CD14-positive monocyte (primary cell): ENCODE results near the gene CNPY1. TPM values are rescaled to one million over a fixed set of nuclear protein-coding genes. Genes with fewer than 3 reads are reported as not detected.

Experiments used
- DNase-seq, 3 donors: peaks; one replicate each; pipeline ENCODE4 v3.0.0-alpha.2; 2011 to 2022
- H2AFZ ChIP-seq: 2 replicates; pipeline ENCODE4 v1.6.0; 2012; ENCODE audit warnings: mild to moderate bottlenecking, low read depth, low read length, inconsistent platforms; ENCODE audit not compliant: insufficient read depth, poor library complexity, severe bottlenecking
- H3K27ac ChIP-seq, 2 donors: 1 replicate in 1 of 2; 2 replicates in 1 of 2; pipeline ENCODE4 v1.5.1; 2012 to 2013; ENCODE audit warnings: low read length in 2 of 2, control low read depth in 1 of 2, inconsistent platforms in 1 of 2, low read depth in 1 of 2, mild to moderate bottlenecking in 1 of 2
- H3K27me3 ChIP-seq, 2 donors: one replicate each; pipeline versions ENCODE4 v1.6.0 to v1.6.1; 2011 to 2013; ENCODE audit warnings: low read length in 2 of 2; ENCODE audit not compliant: control insufficient read depth in 2 of 2, insufficient read depth in 2 of 2
- H3K36me3 ChIP-seq, 2 donors: replicated peaks in 1 of 2; 1 replicate in 1 of 2; 2 replicates in 1 of 2; pipeline versions ENCODE4 v1.5.1 to v1.6.1; 2012 to 2013; ENCODE audit warnings: low read length in 2 of 2, control low read depth in 1 of 2, inconsistent platforms in 1 of 2, mild to moderate bottlenecking in 1 of 2; ENCODE audit not compliant: insufficient read depth in 2 of 2, control insufficient read depth in 1 of 2
- H3K4me1 ChIP-seq, 2 donors: 1 replicate in 1 of 2; 2 replicates in 1 of 2; pipeline versions ENCODE4 v1.5.1 to v1.6.1; 2012 to 2013; ENCODE audit warnings: low read length in 2 of 2, control low read depth in 1 of 2, inconsistent platforms in 1 of 2, mild to moderate bottlenecking in 1 of 2, moderate library complexity in 1 of 2; ENCODE audit not compliant: insufficient read depth in 2 of 2, control insufficient read depth in 1 of 2
- H3K4me2 ChIP-seq: replicated peaks from 2 replicates; pipeline ENCODE3; 2012; ENCODE audit warnings: low read length, moderate library complexity, mild to moderate bottlenecking; ENCODE audit not compliant: poor library complexity, severe bottlenecking; ENCODE audit errors: extremely low read depth
- H3K4me3 ChIP-seq, 3 experiments: fragments of 200-600 bp in 1 of 3; sonication (generic) in 1 of 3; replicated peaks in 1 of 3; 1 replicate in 2 of 3; 2 replicates in 1 of 3; pipeline ENCODE4 v1.5.1; 2011 to 2013; ENCODE audit warnings: low read length in 3 of 3, mild to moderate bottlenecking in 3 of 3, control low read depth in 2 of 3, low read depth in 2 of 3, inconsistent platforms in 1 of 3, moderate library complexity in 1 of 3
- H3K79me2 ChIP-seq: 2 replicates; pipeline ENCODE4 v1.6.0; 2012; ENCODE audit warnings: mild to moderate bottlenecking, control low read depth, inconsistent platforms, low read length, moderate library complexity; ENCODE audit not compliant: insufficient read depth
- H3K9ac ChIP-seq: 2 replicates; pipeline ENCODE4 v1.6.0; 2017; ENCODE audit warnings: low read length, mild to moderate bottlenecking; ENCODE audit not compliant: insufficient read depth, poor library complexity, severe bottlenecking
- H3K9me3 ChIP-seq, 2 donors: replicated peaks in 1 of 2; 1 replicate in 1 of 2; 2 replicates in 1 of 2; pipeline versions ENCODE4 v1.5.1 to v1.6.1; 2012 to 2013; ENCODE audit warnings: low read length in 2 of 2, control low read depth in 1 of 2; ENCODE audit not compliant: control insufficient read depth in 1 of 2, insufficient read depth in 1 of 2
- H4K20me1 ChIP-seq: 2 replicates; pipeline ENCODE4 v1.6.0; 2012; ENCODE audit warnings: mild to moderate bottlenecking, low read length, control low read depth, moderate library complexity; ENCODE audit not compliant: insufficient read depth
- H3K27ac Mint-ChIP-seq, 7 donors: one replicate each; pipeline ENCODE4 v1.8.0; 2020; ENCODE audit warnings: mild to moderate bottlenecking in 7 of 7, mixed read lengths in 7 of 7, moderate library complexity in 6 of 7, inconsistent platforms in 2 of 7
- H3K27me3 Mint-ChIP-seq, 3 donors: one replicate each; pipeline ENCODE4 v1.8.0; 2021 to 2022; ENCODE audit warnings: low read depth in 3 of 3, mild to moderate bottlenecking in 3 of 3, mixed read lengths in 3 of 3, moderate library complexity in 3 of 3, inconsistent platforms in 1 of 3
- H3K36me3 Mint-ChIP-seq, 2 donors: one replicate each; pipeline ENCODE4 v1.8.0; 2020; ENCODE audit warnings: mixed read lengths in 2 of 2, inconsistent platforms in 1 of 2, mild to moderate bottlenecking in 1 of 2
- H3K4me1 Mint-ChIP-seq: one replicate; pipeline ENCODE4 v1.8.0; 2020; ENCODE audit warnings: mild to moderate bottlenecking, mixed read lengths
- H3K4me3 Mint-ChIP-seq, 2 donors: one replicate each; pipeline ENCODE4 v1.8.0; 2020; ENCODE audit warnings: mild to moderate bottlenecking in 2 of 2, mixed read lengths in 2 of 2, moderate library complexity in 1 of 2
- H3K9me3 Mint-ChIP-seq, 7 donors: one replicate each; pipeline ENCODE4 v1.8.0; 2020 to 2022; ENCODE audit warnings: mixed read lengths in 7 of 7, mild to moderate bottlenecking in 6 of 7, moderate library complexity in 6 of 7, inconsistent platforms in 2 of 7
- WGBS: methylation state at CpG from one replicate; pipeline ENCODE4 v1.1.5; 2013; ENCODE audit warnings: missing lambda C conversion rate; ENCODE audit not compliant: insufficient coverage; 5-methylcytosine and 5-hydroxymethylcytosine counted together
- intact Hi-C, 2 donors: fragments of 100-400 bp; cut with micrococcal nuclease; formaldehyde crosslinking; loops; one replicate each; pipeline versions ENCODE4 v1.15.0 to v1.15.1; 2023
- polyA plus RNA-seq, 3 donors: library from polyadenylated mRNA; depleted of rRNA in 1 of 3; unstranded in 2 of 3; stranded (reverse) in 1 of 3; fragments of 300-500 nt in 2 of 3; fragments of >200 nt in 1 of 3; fragmentation: Illumina TruSeq in 2 of 3; gene quantifications; 1 replicate in 2 of 3; 2 replicates in 1 of 3; pipeline ENCODE4 v1.2.3, GENCODE V29; 2012 to 2021
- TF ChIP-seq, protein P1 (sequence below): fragments of 200-600 bp; IDR thresholded peaks from one replicate; pipeline ENCODE4 v1.8.0; 2022; ENCODE audit warnings: antibody characterized with exemption, mild to moderate bottlenecking

The CNPY1 gene
- polyA plus RNA-seq, 3 donors = not detected

- peaks cover 50 to 80% of the 10 kb centered on the region in 2 donors for H3K27me3 ChIP-seq
- intact Hi-C loops = no loop called here
- DNase-seq = peak in 1 of 3 donors; percentile 1
- TF ChIP-seq, protein P1, sequence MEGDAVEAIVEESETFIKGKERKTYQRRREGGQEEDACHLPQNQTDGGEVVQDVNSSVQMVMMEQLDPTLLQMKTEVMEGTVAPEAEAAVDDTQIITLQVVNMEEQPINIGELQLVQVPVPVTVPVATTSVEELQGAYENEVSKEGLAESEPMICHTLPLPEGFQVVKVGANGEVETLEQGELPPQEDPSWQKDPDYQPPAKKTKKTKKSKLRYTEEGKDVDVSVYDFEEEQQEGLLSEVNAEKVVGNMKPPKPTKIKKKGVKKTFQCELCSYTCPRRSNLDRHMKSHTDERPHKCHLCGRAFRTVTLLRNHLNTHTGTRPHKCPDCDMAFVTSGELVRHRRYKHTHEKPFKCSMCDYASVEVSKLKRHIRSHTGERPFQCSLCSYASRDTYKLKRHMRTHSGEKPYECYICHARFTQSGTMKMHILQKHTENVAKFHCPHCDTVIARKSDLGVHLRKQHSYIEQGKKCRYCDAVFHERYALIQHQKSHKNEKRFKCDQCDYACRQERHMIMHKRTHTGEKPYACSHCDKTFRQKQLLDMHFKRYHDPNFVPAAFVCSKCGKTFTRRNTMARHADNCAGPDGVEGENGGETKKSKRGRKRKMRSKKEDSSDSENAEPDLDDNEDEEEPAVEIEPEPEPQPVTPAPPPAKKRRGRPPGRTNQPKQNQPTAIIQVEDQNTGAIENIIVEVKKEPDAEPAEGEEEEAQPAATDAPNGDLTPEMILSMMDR = no peak
- peaks cover 13 to 14% of the 10 kb centered on the region in 2 donors for H3K4me1 ChIP-seq
- H3K79me2 ChIP-seq = no peaks in the 10 kb centered on the region
- peak overlapping the region; percentile 7 to 71 (median 12) for H3K4me3 ChIP-seq
- no peaks in the 10 kb centered on the region for H4K20me1 ChIP-seq
- Mint-ChIP-seq H3K27me3 (peaks cover 78 to 92% (median 85%) of the 10 kb centered on the region in 3 donors), H3K9me3 (peaks cover 0 to 17% (median 9%) of the 10 kb centered on the region in 7 donors), H3K4me3 (peak overlapping the region; percentile 67 to 86), H3K27ac (no peak overlapping the region), H3K4me1 (peaks cover 19% of the 10 kb centered on the region), H3K36me3 (peaks cover 9 to 16% of the 10 kb centered on the region in 2 donors)
- no peak overlapping the region for H3K27ac ChIP-seq
- WGBS = 2% methylated on average over 59 of the region's 60 CpGs
- H3K4me2 ChIP-seq = peak overlapping the region; percentile 79
- no peaks in the 10 kb centered on the region for H3K36me3 ChIP-seq
- H2AFZ ChIP-seq = peak overlapping the region; percentile 72
- peaks cover 0 to 46% of the 10 kb centered on the region in 2 donors for H3K9me3 ChIP-seq
- peak overlapping the region; percentile 27 for H3K9ac ChIP-seq
Observed at GRCh38 chr7:155533120-155533826, 13.1 kb downstream of the CNPY1 start.

- Histone ChIP-seq H4K20me1 (no peaks in the 10 kb centered on the region), H3K79me2 (no peaks in the 10 kb centered on the region), H3K9me3 (peaks cover 0 to 46% of the 10 kb centered on the region in 2 donors), H3K4me1 (peaks cover 13 to 14% of the 10 kb centered on the region in 2 donors), H3K4me2 (peak overlapping the region; percentile 79), H3K36me3 (no peaks in the 10 kb centered on the region), H3K9ac (peak overlapping the region; percentile 27), H3K27ac (no peak overlapping the region), H3K27me3 (peaks cover 50 to 81% of the 10 kb centered on the region in 2 donors), H2AFZ (peak overlapping the region; percentile 72), H3K4me3 (peak overlapping the region in 1 of 3 experiments; percentile 71)
- peak overlapping the region; percentile 67 to 86 for H3K4me3 Mint-ChIP-seq
- peaks cover 78 to 92% (median 91%) of the 10 kb centered on the region in 3 donors for H3K27me3 Mint-ChIP-seq
- intact Hi-C loops = no loop called here
- DNase-seq = no peak
- TF ChIP-seq, protein P1 = no peak
- H3K9me3 Mint-ChIP-seq = peaks cover 0 to 17% (median 9%) of the 10 kb centered on the region in 7 donors
- peaks cover 9 to 16% of the 10 kb centered on the region in 2 donors for H3K36me3 Mint-ChIP-seq
- H3K4me1 Mint-ChIP-seq = peaks cover 19% of the 10 kb centered on the region
- WGBS = 29% methylated on average over 14 of the region's 14 CpGs
- H3K27ac Mint-ChIP-seq = no peak overlapping the region
Observed at GRCh38 chr7:155532792-155533119, 13.6 kb downstream of the CNPY1 start.
